GM10847 (cell line): ENCODE results near the gene FOXD4L3.
"Not testable (repeated sequence)": the region's sequence is repeated elsewhere in the genome, so short reads cannot be mapped to it uniquely, and the experiment has no call there.

Experiments used
- POLR2A ChIP-seq: IDR thresholded peaks from 2 replicates; pipeline ENCODE4 v1.6.1; 2011; ENCODE audit not compliant: insufficient read length; ENCODE audit errors: extremely low read depth

Gene FOXD4L3

DNA sequence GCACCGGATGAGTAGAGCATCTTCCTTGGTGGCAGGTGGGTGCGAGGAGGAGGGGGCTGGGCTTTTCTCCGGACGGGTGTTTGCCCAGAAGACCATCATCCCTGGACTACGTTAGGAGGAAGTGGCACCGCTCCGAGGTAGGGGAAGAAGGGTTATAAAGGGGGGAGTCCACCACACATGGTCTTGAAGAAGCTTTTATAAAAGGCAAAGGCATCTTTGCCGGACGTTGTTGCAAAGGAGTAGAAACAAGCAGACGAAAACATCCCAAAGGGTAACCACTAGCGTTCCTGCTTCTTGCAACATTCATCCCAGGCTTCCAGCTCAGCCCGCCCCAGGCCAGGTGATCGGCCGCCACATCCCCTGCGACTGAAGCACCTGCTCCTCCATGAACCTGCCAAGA lies at the start of gene FOXD4L3:
Gene FOXD4L3, plus strand, starts transcription at position 301 of the 400 bp plus-strand sequence. Its CDS starts 85 bp downstream, at position 386.
- not testable (repeated sequence) for TF ChIP-seq POLR2A
